ENCODE measurements around the gene ITGAV.

GRCh38 chr2:186645999-186646398 is 56.1 kb downstream of the ITGAV start:
- TF ChIP-seq GATA3 (IDR thresholded peaks at IDR 0.05; ENCODE audit: low read depth, low read length): no peak
- no peak for TF ChIP-seq GATA2 (IDR thresholded peaks at IDR 0.05; ENCODE audit: low read depth, low read length)

Measured in SH-SY5Y (cell line).